ENCODE measurements around the gene ADORA1.

DNA sequence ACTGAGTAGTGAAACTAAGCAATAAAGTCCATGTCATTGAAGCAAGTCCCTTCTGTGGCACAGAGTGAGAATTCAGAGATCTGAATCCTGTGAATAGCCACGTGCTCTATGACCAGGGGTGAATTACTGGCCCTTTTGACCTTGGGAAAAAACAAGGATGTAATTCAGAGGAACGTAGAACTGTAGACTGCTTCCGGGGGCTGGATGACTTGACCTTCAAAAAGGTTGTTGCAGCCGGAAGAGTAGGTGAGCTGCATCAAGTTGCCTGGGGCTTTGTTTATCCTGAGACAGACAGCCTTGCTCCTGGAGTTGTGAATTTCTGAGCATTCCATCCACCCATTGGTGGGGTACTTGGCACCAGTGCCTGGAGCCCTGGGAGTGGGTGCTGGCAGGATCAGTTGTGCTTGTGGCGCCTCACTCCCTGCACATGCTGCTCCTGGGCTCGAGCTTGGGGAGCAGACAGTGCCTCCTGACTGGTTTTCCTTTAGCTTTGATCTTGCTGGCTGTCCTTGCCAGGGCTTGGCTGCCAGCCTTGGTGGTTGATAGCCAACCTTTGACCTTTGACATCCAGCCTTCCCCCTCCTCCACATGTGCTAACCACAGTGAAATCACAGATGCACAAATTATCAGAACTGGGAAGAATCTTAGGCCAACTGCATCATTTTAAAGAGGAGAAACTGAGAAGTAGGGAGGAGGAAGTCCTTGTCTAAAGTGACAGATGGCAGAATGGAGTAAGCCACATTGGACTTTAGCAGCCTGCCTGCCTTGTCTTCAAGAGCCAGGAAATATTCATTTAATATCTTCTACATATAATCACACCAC is 25.5 kb upstream of the ADORA1 start:
- TF ChIP-seq, protein P1, sequence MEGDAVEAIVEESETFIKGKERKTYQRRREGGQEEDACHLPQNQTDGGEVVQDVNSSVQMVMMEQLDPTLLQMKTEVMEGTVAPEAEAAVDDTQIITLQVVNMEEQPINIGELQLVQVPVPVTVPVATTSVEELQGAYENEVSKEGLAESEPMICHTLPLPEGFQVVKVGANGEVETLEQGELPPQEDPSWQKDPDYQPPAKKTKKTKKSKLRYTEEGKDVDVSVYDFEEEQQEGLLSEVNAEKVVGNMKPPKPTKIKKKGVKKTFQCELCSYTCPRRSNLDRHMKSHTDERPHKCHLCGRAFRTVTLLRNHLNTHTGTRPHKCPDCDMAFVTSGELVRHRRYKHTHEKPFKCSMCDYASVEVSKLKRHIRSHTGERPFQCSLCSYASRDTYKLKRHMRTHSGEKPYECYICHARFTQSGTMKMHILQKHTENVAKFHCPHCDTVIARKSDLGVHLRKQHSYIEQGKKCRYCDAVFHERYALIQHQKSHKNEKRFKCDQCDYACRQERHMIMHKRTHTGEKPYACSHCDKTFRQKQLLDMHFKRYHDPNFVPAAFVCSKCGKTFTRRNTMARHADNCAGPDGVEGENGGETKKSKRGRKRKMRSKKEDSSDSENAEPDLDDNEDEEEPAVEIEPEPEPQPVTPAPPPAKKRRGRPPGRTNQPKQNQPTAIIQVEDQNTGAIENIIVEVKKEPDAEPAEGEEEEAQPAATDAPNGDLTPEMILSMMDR (conservative IDR thresholded peaks at IDR 0.05; ENCODE audit: low read depth, low read length) = no peak
- TF ChIP-seq EZH2 (IDR thresholded peaks at IDR 0.05; ENCODE audit: borderline replicate concordance, low read depth, low read length, poor library complexity, severe bottlenecking) = no peak
